GM23338 (cell line): Measurements from ENCODE around the gene INHA.

Experiments
- CREB1 ChIP-seq: fragments of 250-450 bp; sonication (Bioruptor Pico); IDR thresholded peaks from 2 replicates; pipeline ENCODE4 v1.5.0; 2020; ENCODE audit warnings: low read depth, mild to moderate bottlenecking, moderate library complexity
- CTCF ChIP-seq, 2 experiments: fragments of 200-600 bp in 1 of 2; sonication (generic) in 1 of 2; conservative IDR thresholded peaks; 2 replicates each; pipeline versions ENCODE4 v1.5.1 to v1.6.1; 2016 to 2017; ENCODE audit warnings: antibody characterized with exemption in 2 of 2, low read depth in 2 of 2, mild to moderate bottlenecking in 2 of 2, moderate library complexity in 1 of 2
- ETS1 ChIP-seq: IDR thresholded peaks from 2 replicates; pipeline ENCODE4 v1.6.1; 2016; ENCODE audit warnings: antibody characterized with exemption
- EZH2 ChIP-seq: fragments of 200-600 bp; sonication (generic); IDR thresholded peaks from one replicate; pipeline ENCODE4 v1.8.0; 2017; ENCODE audit warnings: antibody characterized with exemption, mild to moderate bottlenecking, low read depth; ENCODE audit not compliant: unreplicated experiment
- EZH2phosphoT487 ChIP-seq: fragments of 200-600 bp; sonication (generic); IDR thresholded peaks from one replicate; pipeline ENCODE4 v1.8.1; 2018; ENCODE audit warnings: antibody characterized with exemption; ENCODE audit not compliant: unreplicated experiment
- JUNB ChIP-seq: IDR thresholded peaks from one replicate; pipeline ENCODE4 v1.6.1; 2016; ENCODE audit warnings: antibody characterized with exemption; ENCODE audit not compliant: unreplicated experiment
- POLR2AphosphoS5 ChIP-seq: IDR thresholded peaks from 2 replicates; pipeline ENCODE4 v1.6.1; 2016; ENCODE audit warnings: antibody characterized with exemption, low read depth
- REST ChIP-seq: IDR thresholded peaks from one replicate; pipeline ENCODE4 v1.6.1; 2018; ENCODE audit warnings: antibody characterized with exemption; ENCODE audit not compliant: unreplicated experiment

GRCh38 chr2:219557320-219557719 lies 14.8 kb upstream of the INHA start:
- TF ChIP-seq REST = no peak
- no peak for TF ChIP-seq CTCF (conservative IDR thresholded peaks at IDR 0.05; ENCODE audit: low read depth in 2 of 2)
- TF ChIP-seq EZH2 = no peak
- TF ChIP-seq ETS1 = no peak
- no peak for TF ChIP-seq EZH2phosphoT487
- TF ChIP-seq POLR2AphosphoS5 = no peak
- TF ChIP-seq JUNB = no peak
- no peak for TF ChIP-seq CREB1 (CRISPR knock-in tag)
